ENCODE data around the gene SLC7A9.

Gene SLC7A9

DNA sequence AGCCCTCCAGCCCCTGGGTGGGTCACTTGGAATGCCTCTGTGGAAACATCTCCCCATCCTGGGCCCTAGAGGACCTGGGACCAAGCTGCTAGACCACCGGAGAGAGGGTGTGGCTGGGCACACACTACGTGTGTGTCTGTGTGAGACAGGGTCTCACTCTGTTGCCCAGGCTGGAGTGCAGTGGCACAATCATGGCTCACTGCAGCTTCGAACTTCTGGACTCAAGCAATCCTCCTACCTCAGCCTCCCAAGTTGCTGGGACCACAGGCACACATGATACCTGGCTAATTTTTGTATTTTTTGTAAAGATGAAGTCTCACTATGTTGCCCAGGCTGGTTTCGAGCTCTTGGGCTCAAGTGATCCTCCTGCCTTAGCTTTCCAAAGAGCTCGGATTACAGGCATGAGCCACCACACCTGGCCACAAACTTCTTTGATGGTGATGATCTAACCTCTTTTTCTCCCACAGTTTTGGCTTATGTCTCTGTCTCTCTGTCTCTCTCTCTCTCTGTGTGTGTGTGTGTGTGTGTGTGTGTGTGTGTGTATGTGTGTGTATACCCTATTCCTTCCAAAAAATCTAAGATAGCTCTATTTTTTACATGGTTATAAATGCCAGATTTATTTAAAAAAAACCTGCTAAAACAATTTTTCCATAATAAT lies 32.1 kb upstream of the SLC7A9 start:
- TF ChIP-seq, protein P1, sequence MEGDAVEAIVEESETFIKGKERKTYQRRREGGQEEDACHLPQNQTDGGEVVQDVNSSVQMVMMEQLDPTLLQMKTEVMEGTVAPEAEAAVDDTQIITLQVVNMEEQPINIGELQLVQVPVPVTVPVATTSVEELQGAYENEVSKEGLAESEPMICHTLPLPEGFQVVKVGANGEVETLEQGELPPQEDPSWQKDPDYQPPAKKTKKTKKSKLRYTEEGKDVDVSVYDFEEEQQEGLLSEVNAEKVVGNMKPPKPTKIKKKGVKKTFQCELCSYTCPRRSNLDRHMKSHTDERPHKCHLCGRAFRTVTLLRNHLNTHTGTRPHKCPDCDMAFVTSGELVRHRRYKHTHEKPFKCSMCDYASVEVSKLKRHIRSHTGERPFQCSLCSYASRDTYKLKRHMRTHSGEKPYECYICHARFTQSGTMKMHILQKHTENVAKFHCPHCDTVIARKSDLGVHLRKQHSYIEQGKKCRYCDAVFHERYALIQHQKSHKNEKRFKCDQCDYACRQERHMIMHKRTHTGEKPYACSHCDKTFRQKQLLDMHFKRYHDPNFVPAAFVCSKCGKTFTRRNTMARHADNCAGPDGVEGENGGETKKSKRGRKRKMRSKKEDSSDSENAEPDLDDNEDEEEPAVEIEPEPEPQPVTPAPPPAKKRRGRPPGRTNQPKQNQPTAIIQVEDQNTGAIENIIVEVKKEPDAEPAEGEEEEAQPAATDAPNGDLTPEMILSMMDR (IDR thresholded peaks at IDR 0.05), result no peak
- H3K4me1 Mint-ChIP-seq, result peaks cover 5% of the 10 kb centered on the region
- no peak for DNase-seq

DNA sequence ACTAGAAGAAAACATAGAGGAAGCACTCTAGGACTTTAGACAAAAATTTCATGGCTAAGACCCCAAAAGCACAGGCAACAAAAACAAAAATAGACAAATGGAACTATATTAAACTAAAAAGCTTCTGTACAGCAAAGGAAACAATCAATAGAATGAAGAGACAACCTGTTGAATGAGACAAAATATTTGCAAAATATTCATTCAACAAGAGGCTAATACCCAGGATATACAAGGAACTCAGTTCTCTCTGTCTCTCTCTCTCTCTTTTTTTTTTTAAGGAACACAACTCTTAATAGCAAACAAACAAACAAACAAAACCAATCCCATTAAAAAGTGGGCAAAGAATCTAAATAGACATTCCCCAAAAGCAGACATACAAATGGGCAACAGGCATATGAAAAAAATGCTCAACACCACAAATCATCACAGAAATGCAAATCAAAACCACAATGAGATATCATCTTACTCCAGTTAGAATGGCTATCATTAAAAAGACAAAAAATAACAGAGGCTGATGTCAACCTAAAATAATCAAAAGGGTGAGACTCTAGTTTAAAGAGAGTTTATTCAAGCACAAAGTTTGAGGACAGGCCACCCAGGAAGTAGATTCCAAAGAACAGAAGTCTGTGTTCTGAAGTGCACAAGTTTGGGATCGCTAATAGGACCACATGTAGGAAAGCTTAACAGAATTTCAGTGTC lies 27.1 kb upstream of the SLC7A9 start:
- Mint-ChIP-seq H3K27ac (no peak overlapping the region), H3K4me1 (no peaks in the 10 kb centered on the region), H3K9me3 (peaks cover 34% of the 10 kb centered on the region), H3K36me3 (ENCODE audit: low read depth) (peaks cover 76% of the 10 kb centered on the region), H3K27me3 (ENCODE audit: low read depth, poor library complexity) (no peaks in the 10 kb centered on the region), H3K4me3 (no peak overlapping the region)
- DNase-seq, result no peak
- TF ChIP-seq, protein P1 (IDR thresholded peaks at IDR 0.05), result no peak

More for the DNA sequence above, 32.1 kb upstream of the SLC7A9 start:
- no peak overlapping the region for H3K4me3 Mint-ChIP-seq
- peaks cover 6% of the 10 kb centered on the region for H3K9me3 Mint-ChIP-seq
- peaks cover 62% of the 10 kb centered on the region for H3K36me3 Mint-ChIP-seq (ENCODE audit: low read depth)
- no peak overlapping the region for H3K27ac Mint-ChIP-seq
- H3K27me3 Mint-ChIP-seq (ENCODE audit: low read depth, poor library complexity), result no peaks in the 10 kb centered on the region

DNA sequence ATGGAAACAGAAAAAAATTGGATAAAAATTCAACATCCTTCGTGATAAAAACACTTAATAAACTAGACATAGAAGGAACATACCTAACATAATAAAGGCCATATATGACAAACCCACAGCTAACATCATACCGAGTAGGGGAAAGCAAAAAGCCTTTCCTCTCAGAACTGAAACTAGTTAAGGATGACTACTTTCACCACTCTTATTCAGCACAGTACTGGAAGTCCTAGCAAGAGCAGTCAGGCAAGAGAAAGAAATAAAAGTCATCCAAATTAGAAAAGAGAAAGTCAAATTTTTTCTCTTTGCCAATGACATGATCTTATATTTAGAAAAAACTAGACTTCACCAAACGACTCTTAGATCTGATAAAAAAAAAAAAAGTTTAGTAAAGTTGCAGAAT lies 25.8 kb upstream of the SLC7A9 start:
- Mint-ChIP-seq H3K27ac (no peak overlapping the region), H3K27me3 (ENCODE audit: low read depth, poor library complexity) (no peaks in the 10 kb centered on the region), H3K4me3 (no peak overlapping the region), H3K36me3 (ENCODE audit: low read depth) (peaks cover 81% of the 10 kb centered on the region), H3K9me3 (peaks cover 43% of the 10 kb centered on the region), H3K4me1 (no peaks in the 10 kb centered on the region)
- no peak for DNase-seq
- TF ChIP-seq, protein P1 (IDR thresholded peaks at IDR 0.05), result no peak

DNA sequence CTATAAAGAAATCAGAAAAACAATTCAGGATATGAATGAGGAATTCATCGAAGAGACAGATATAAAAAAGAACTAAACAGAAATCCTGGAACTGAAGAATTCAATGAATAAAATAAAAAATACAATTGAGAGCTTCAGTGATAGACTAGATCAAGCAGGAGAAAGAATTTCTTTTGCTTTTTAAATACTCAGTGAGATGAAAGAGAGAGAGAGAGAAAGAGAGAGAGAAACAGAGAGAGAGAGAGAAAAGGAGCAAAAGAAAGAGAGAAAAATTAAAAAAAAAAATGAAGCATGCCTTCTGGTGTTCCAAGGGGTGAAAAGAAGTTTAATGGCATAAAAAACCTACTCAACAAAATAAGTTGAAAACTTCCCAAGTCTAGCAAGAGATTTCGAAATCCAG lies 22.0 kb upstream of the SLC7A9 start:
- Mint-ChIP-seq H3K36me3 (ENCODE audit: low read depth) (peaks cover 83% of the 10 kb centered on the region), H3K4me1 (no peaks in the 10 kb centered on the region), H3K9me3 (peaks cover 50% of the 10 kb centered on the region), H3K27ac (no peak overlapping the region), H3K4me3 (no peak overlapping the region), H3K27me3 (ENCODE audit: low read depth, poor library complexity) (no peaks in the 10 kb centered on the region)
- DNase-seq, result no peak
- TF ChIP-seq, protein P1 (IDR thresholded peaks at IDR 0.05), result no peak

DNA sequence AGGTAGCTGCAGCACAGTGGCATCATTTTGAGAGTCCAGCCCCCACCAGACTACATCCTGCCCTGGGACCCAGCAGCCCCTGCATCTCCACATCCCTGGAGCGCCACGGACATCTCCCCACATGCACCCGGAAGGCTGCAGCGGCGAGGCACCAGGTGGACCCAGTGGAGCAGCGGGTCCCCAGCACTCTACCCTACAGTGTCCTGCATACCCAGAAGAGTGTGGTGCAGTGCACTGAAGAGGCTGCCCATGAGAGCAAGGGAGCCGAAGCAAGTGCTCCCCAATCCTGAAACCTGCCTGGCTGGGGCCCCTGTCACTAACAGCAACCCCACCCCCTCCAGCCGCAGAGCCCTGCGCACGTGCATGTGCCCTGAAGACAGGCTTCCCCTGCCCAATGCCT lies 21.3 kb upstream of the SLC7A9 start:
- H3K4me1 Mint-ChIP-seq, result no peaks in the 10 kb centered on the region
- H3K9me3 Mint-ChIP-seq, result peaks cover 50% of the 10 kb centered on the region
- no peaks in the 10 kb centered on the region for H3K27me3 Mint-ChIP-seq (ENCODE audit: low read depth, poor library complexity)
- DNase-seq, result no peak
- no peak overlapping the region for H3K27ac Mint-ChIP-seq
- H3K4me3 Mint-ChIP-seq, result no peak overlapping the region
- TF ChIP-seq, protein P1 (IDR thresholded peaks at IDR 0.05), result no peak
- peaks cover 75% of the 10 kb centered on the region for H3K36me3 Mint-ChIP-seq (ENCODE audit: low read depth)

DNA sequence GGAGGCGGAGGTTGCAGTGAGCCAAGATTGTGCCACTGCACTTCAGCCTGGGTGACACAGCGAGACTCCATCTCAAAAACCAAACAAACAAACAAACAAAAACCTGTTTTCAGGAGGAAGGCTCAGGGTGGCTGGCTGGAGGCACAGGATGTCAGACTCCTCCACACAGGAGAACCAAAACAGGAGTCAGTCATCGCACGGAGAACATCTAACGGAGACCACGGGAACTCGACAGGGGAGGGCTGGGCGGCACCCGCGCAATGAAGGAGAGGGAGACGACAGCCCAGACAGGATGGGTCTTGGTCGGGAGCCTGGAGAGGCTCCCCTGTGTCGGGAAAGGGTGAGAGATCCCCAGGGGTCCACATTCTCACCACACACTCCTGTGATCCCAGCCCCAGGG lies 20.8 kb upstream of the SLC7A9 start:
- Mint-ChIP-seq H3K27ac (no peak overlapping the region), H3K36me3 (ENCODE audit: low read depth) (peaks cover 70% of the 10 kb centered on the region), H3K9me3 (peaks cover 50% of the 10 kb centered on the region), H3K4me3 (no peak overlapping the region), H3K4me1 (no peaks in the 10 kb centered on the region), H3K27me3 (ENCODE audit: low read depth, poor library complexity) (no peaks in the 10 kb centered on the region)
- TF ChIP-seq, protein P1 (IDR thresholded peaks at IDR 0.05), result no peak
- DNase-seq, result no peak

All from nephron progenitor cell (in vitro differentiated cells).